ENCODE data around the gene TFDP1.

DNA sequence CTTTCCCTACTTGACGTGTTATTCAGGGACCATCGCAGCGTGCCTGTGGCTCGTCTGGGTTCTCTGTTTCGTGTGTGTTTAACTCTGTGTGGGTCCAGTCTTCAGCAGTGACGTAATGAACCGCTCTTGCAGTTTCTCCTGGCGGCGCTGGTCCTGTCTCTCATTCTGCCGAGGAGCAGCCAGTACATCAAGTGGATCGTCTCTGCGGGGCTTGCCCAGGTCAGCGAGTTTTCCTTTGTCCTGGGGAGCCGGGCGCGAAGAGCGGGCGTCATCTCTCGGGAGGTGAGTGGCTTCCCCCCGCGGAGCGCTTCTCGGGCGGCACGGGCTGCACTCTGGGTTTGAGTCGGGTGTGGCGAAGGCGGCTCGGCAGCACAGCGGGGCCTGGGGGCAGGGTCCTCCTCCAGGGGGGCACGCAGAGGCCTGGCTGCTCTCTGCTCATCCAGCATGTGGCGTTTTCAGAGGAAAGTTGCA, 36.3 kb upstream of the TFDP1 start:
- TF ChIP-seq, protein P1, sequence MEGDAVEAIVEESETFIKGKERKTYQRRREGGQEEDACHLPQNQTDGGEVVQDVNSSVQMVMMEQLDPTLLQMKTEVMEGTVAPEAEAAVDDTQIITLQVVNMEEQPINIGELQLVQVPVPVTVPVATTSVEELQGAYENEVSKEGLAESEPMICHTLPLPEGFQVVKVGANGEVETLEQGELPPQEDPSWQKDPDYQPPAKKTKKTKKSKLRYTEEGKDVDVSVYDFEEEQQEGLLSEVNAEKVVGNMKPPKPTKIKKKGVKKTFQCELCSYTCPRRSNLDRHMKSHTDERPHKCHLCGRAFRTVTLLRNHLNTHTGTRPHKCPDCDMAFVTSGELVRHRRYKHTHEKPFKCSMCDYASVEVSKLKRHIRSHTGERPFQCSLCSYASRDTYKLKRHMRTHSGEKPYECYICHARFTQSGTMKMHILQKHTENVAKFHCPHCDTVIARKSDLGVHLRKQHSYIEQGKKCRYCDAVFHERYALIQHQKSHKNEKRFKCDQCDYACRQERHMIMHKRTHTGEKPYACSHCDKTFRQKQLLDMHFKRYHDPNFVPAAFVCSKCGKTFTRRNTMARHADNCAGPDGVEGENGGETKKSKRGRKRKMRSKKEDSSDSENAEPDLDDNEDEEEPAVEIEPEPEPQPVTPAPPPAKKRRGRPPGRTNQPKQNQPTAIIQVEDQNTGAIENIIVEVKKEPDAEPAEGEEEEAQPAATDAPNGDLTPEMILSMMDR (IDR thresholded peaks at IDR 0.05; ENCODE audit: low read length): no peak
- no peak for TF ChIP-seq EZH2 (IDR thresholded peaks at IDR 0.05; ENCODE audit: borderline replicate concordance, low read length)
